Trophoblast cell (in vitro differentiated cells and primary cell): Measurements from ENCODE around the gene IGSF9.
A peak's percentile ranks its signal among the peaks of the same experiment; 100 is the strongest.

Source experiments
- DNase-seq, 2 donors: peaks; one replicate each; pipeline ENCODE4 v3.0.0-alpha.2; 2016
- H2AFZ ChIP-seq: 2 replicates; pipeline ENCODE4 v1.6.1; 2013; ENCODE audit warnings: low read length, moderate library complexity, mild to moderate bottlenecking; ENCODE audit not compliant: insufficient read depth, poor library complexity
- H2AK5ac ChIP-seq: 2 replicates; pipeline ENCODE4 v1.6.1; 2013; ENCODE audit warnings: mild to moderate bottlenecking, low read length
- H2BK120ac ChIP-seq: 2 replicates; pipeline ENCODE4 v1.6.1; 2013; ENCODE audit warnings: low read length, mild to moderate bottlenecking, moderate library complexity; ENCODE audit not compliant: insufficient read depth, poor library complexity
- H2BK12ac ChIP-seq: 2 replicates; pipeline ENCODE4 v1.6.1; 2013; ENCODE audit warnings: mild to moderate bottlenecking, low read length, moderate library complexity
- H2BK5ac ChIP-seq: 2 replicates; pipeline ENCODE4 v1.6.1; 2013; ENCODE audit warnings: low read length, low read depth, moderate library complexity, mild to moderate bottlenecking; ENCODE audit not compliant: poor library complexity
- H3K14ac ChIP-seq: 2 replicates; pipeline ENCODE4 v1.6.1; 2013; ENCODE audit warnings: mild to moderate bottlenecking, low read length
- H3K18ac ChIP-seq: 2 replicates; pipeline ENCODE4 v1.6.1; 2013; ENCODE audit warnings: mild to moderate bottlenecking, low read length
- H3K23ac ChIP-seq: 2 replicates; pipeline ENCODE4 v1.6.1; 2013; ENCODE audit warnings: low read length
- H3K27ac ChIP-seq: 2 replicates; pipeline ENCODE4 v1.5.1; 2013; ENCODE audit warnings: low read depth, mild to moderate bottlenecking, inconsistent platforms, low read length, moderate library complexity
- H3K27me3 ChIP-seq: 2 replicates; pipeline ENCODE4 v1.6.1; 2013; ENCODE audit warnings: inconsistent platforms, mild to moderate bottlenecking, low read length, moderate library complexity; ENCODE audit not compliant: insufficient read depth
- H3K36me3 ChIP-seq, 2 experiments: 1 replicate in 1 of 2; 2 replicates in 1 of 2; pipeline ENCODE4 v1.6.1; 2013; ENCODE audit warnings: low read length in 2 of 2, mild to moderate bottlenecking in 2 of 2, moderate library complexity in 1 of 2; ENCODE audit not compliant: insufficient read depth in 2 of 2, control insufficient read depth in 1 of 2
- H3K4ac ChIP-seq: 2 replicates; pipeline ENCODE4 v1.6.1; 2013; ENCODE audit warnings: low read depth, mild to moderate bottlenecking, low read length, moderate library complexity
- H3K4me1 ChIP-seq, 2 experiments: 1 replicate in 1 of 2; 2 replicates in 1 of 2; pipeline ENCODE4 v1.6.1; 2013; ENCODE audit warnings: low read length in 2 of 2, mild to moderate bottlenecking in 2 of 2, moderate library complexity in 1 of 2; ENCODE audit not compliant: insufficient read depth in 2 of 2, control insufficient read depth in 1 of 2
- H3K4me2 ChIP-seq: 2 replicates; pipeline ENCODE4 v1.6.1; 2013; ENCODE audit warnings: inconsistent platforms, mild to moderate bottlenecking, low read length, moderate library complexity
- H3K4me3 ChIP-seq: 2 replicates; pipeline ENCODE4 v1.5.1; 2013; ENCODE audit warnings: mild to moderate bottlenecking, low read depth, low read length, inconsistent platforms
- H3K79me1 ChIP-seq: one replicate; pipeline ENCODE4 v1.6.1; 2013; ENCODE audit warnings: low read length
- H3K79me2 ChIP-seq: 2 replicates; pipeline ENCODE4 v1.6.1; 2013; ENCODE audit warnings: low read length, mild to moderate bottlenecking; ENCODE audit not compliant: control insufficient read depth, insufficient read depth, poor library complexity
- H3K9ac ChIP-seq: 2 replicates; pipeline ENCODE4 v1.6.1; 2013; ENCODE audit warnings: mild to moderate bottlenecking, low read length
- H3K9me3 ChIP-seq: 2 replicates; pipeline ENCODE4 v1.6.1; 2013; ENCODE audit warnings: low read depth, mild to moderate bottlenecking, control low read depth, inconsistent platforms, low read length; ENCODE audit not compliant: insufficient read depth
- H4K12ac ChIP-seq: 2 replicates; pipeline ENCODE4 v1.6.1; 2013; ENCODE audit warnings: low read depth, mild to moderate bottlenecking, low read length, moderate library complexity
- H4K8ac ChIP-seq: 2 replicates; pipeline ENCODE4 v1.6.1; 2013; ENCODE audit warnings: low read depth, mild to moderate bottlenecking, low read length, moderate library complexity
- H4K91ac ChIP-seq: one replicate; pipeline ENCODE4 v1.6.1; 2013; ENCODE audit warnings: low read depth, mild to moderate bottlenecking, low read length, moderate library complexity
- WGBS: extraction: QIAGEN DNeasy Blood & Tissue Kit; methylation state at CpG from one replicate; pipeline ENCODE4 v1.1.7; 2013; ENCODE audit warnings: missing lambda C conversion rate; ENCODE audit not compliant: insufficient read length, insufficient coverage; ENCODE audit errors: extremely low coverage; 5-methylcytosine and 5-hydroxymethylcytosine counted together

IGSF9 gene

GRCh38 chr1:159992161-159992560 is 46.7 kb upstream of the IGSF9 start:
- Histone ChIP-seq H3K4me1 (peaks cover 0 to 2% of the 10 kb centered on the region in 2 experiments), H3K9ac (no peak overlapping the region), H2BK12ac (no peak overlapping the region), H4K91ac (no peak overlapping the region), H3K36me3 (no peaks in the 10 kb centered on the region), H3K14ac (no peak overlapping the region), H4K8ac (no peak overlapping the region), H2BK5ac (no peak overlapping the region), H3K18ac (no peak overlapping the region), H3K79me2 (no peaks in the 10 kb centered on the region), H2AFZ (no peak overlapping the region), H2AK5ac (no peak overlapping the region), H2BK120ac (no peak overlapping the region), H3K27me3 (no peaks in the 10 kb centered on the region), H4K12ac (no peak overlapping the region), H3K27ac (no peak overlapping the region), H3K4me2 (no peak overlapping the region), H3K9me3 (no peaks in the 10 kb centered on the region), H3K4ac (no peak overlapping the region), H3K79me1 (no peaks in the 10 kb centered on the region), H3K4me3 (no peak overlapping the region), H3K23ac (no peak overlapping the region)
- no peak for DNase-seq
- WGBS = no CpG with 5 or more reads among the region's 1 CpG

GRCh38 chr1:159991513-159991912 is 46.1 kb upstream of the IGSF9 start:
- Histone ChIP-seq H3K23ac (no peak overlapping the region), H3K14ac (no peak overlapping the region), H2AFZ (no peak overlapping the region), H3K79me2 (no peaks in the 10 kb centered on the region), H4K8ac (no peak overlapping the region), H2BK12ac (no peak overlapping the region), H3K9me3 (no peaks in the 10 kb centered on the region), H2BK5ac (no peak overlapping the region), H3K79me1 (no peaks in the 10 kb centered on the region), H3K36me3 (no peaks in the 10 kb centered on the region), H3K4me1 (no peaks in the 10 kb centered on the region), H3K4ac (no peak overlapping the region), H3K9ac (no peak overlapping the region), H3K4me3 (no peak overlapping the region), H2BK120ac (no peak overlapping the region), H4K12ac (no peak overlapping the region), H4K91ac (no peak overlapping the region), H3K27me3 (no peaks in the 10 kb centered on the region), H3K4me2 (no peak overlapping the region), H3K18ac (no peak overlapping the region), H3K27ac (no peak overlapping the region), H2AK5ac (no peak overlapping the region)
- WGBS = no CpG with 5 or more reads among the region's 4 CpGs
- peak in 1 of 2 donors; percentile 10 for DNase-seq

- no CpG with 5 or more reads among the region's 5 CpGs for WGBS
- H2BK5ac ChIP-seq = no peak overlapping the region
Measured at GRCh38 chr1:159990005-159990404, 44.6 kb upstream of the IGSF9 start.

GRCh38 chr1:159989581-159989980 is 44.2 kb upstream of the IGSF9 start:
- no peak overlapping the region for H4K12ac ChIP-seq
- H3K14ac ChIP-seq = no peak overlapping the region
- no peak for DNase-seq
- H3K9ac ChIP-seq = no peak overlapping the region
- H2BK12ac ChIP-seq = no peak overlapping the region
- no peak overlapping the region for H2BK5ac ChIP-seq
- H3K4me1 ChIP-seq = no peaks in the 10 kb centered on the region
- no peak overlapping the region for H2AFZ ChIP-seq
- H3K79me2 ChIP-seq = no peaks in the 10 kb centered on the region
- H3K9me3 ChIP-seq = no peaks in the 10 kb centered on the region
- H4K8ac ChIP-seq = no peak overlapping the region
- H3K36me3 ChIP-seq = no peaks in the 10 kb centered on the region
- H3K4me2 ChIP-seq = no peak overlapping the region
- WGBS = no CpG with 5 or more reads among the region's 3 CpGs
- H2AK5ac ChIP-seq = no peak overlapping the region
- H3K27ac ChIP-seq = no peak overlapping the region
- no peaks in the 10 kb centered on the region for H3K27me3 ChIP-seq
- no peak overlapping the region for H3K23ac ChIP-seq
- no peak overlapping the region for H3K18ac ChIP-seq
- H3K4ac ChIP-seq = no peak overlapping the region
- no peaks in the 10 kb centered on the region for H3K79me1 ChIP-seq
- H4K91ac ChIP-seq = no peak overlapping the region
- no peak overlapping the region for H2BK120ac ChIP-seq
- H3K4me3 ChIP-seq = no peak overlapping the region

More at GRCh38 chr1:159990005-159990404, 44.6 kb upstream of the IGSF9 start:
- Histone ChIP-seq H3K27ac (no peak overlapping the region), H3K27me3 (no peaks in the 10 kb centered on the region), H3K79me2 (no peaks in the 10 kb centered on the region), H4K12ac (no peak overlapping the region), H3K23ac (no peak overlapping the region), H3K36me3 (no peaks in the 10 kb centered on the region), H3K4me2 (no peak overlapping the region), H3K18ac (no peak overlapping the region), H2AFZ (no peak overlapping the region), H2BK12ac (no peak overlapping the region), H3K14ac (no peak overlapping the region), H3K9me3 (no peaks in the 10 kb centered on the region), H3K4me3 (no peak overlapping the region), H3K4me1 (no peaks in the 10 kb centered on the region), H2AK5ac (no peak overlapping the region), H3K9ac (no peak overlapping the region), H3K79me1 (no peaks in the 10 kb centered on the region), H3K4ac (no peak overlapping the region), H4K8ac (no peak overlapping the region), H4K91ac (no peak overlapping the region), H2BK120ac (no peak overlapping the region)
- no peak for DNase-seq
